BJ (cell line): ENCODE data around the gene MAPK1. TPM values are rescaled to one million over a fixed set of nuclear protein-coding genes. Genes with fewer than 3 reads are reported as not detected.
"Not testable (repeated sequence)": the region's sequence is repeated elsewhere in the genome, so short reads cannot be mapped to it uniquely, and the experiment has no call there.

Experiments used
- CTCF ChIA-PET: fragments of 350-600 bp; formaldehyde crosslinking; extraction: SDS; loops from one replicate; lab custom pipeline; 2021; ENCODE audit warnings: antibody characterized with exemption, inconsistent platforms; lab: Yijun Ruan, JAX
- POLR2A ChIA-PET: fragments of 300-600 bp; sonication (Branson Sonifier 250); formaldehyde crosslinking; extraction: SDS; loops from one replicate; lab custom pipeline; 2021; ENCODE audit warnings: antibody characterized with exemption; lab: Charles Lee
- DNase-seq: peaks from one replicate; pipeline ENCODE4 v3.0.0-alpha.2; 2011; ENCODE audit warnings: low read depth
- H3K27me3 ChIP-seq: 2 replicates; pipeline ENCODE4 v1.6.0; 2011; ENCODE audit warnings: low read length; ENCODE audit not compliant: control insufficient read depth, insufficient read depth
- H3K36me3 ChIP-seq: 2 replicates; pipeline ENCODE4 v1.5.1; 2011; ENCODE audit warnings: low read length; ENCODE audit not compliant: control insufficient read depth, insufficient read depth
- H3K4me3 ChIP-seq: 2 replicates; pipeline ENCODE4 v1.5.1; 2011; ENCODE audit warnings: low read depth, mild to moderate bottlenecking, control low read depth, low read length
- CTCF ChIP-seq: IDR thresholded peaks from 2 replicates; pipeline ENCODE4 v1.5.1; 2011; ENCODE audit warnings: low read depth, mild to moderate bottlenecking, control low read depth, inconsistent platforms, low read length, moderate library complexity; ENCODE audit not compliant: insufficient read depth
- polyA plus RNA-seq: library from polyadenylated mRNA; depleted of rRNA; stranded (reverse); fragments of >200 nt; gene quantifications from 2 replicates; pipeline ENCODE4 v1.2.3, GENCODE V29; 2011

MAPK1 gene
- polyA plus RNA-seq, 1 experiment: 119 TPM

- ChIA-PET POLR2A (no interaction called here), CTCF (interaction anchor here (0.9 kb wide), 1 partner anchor 20 kb away, joined by 3 read pairs; no protein-coding TSS in a partner anchor)
- no peak for DNase-seq
- no peak for TF ChIP-seq CTCF
- no peaks in the 10 kb centered on the region for H3K27me3 ChIP-seq
- no peak overlapping the region for H3K4me3 ChIP-seq
- H3K36me3 ChIP-seq: no peaks in the 10 kb centered on the region
Measured at GRCh38 chr22:21909871-21910270, 42.4 kb upstream of the MAPK1 start.

GRCh38 chr22:21907638-21908522 is 40.4 kb upstream of the MAPK1 start:
- CTCF ChIA-PET: interaction anchor here (0.8 to 1.9 kb wide), 3 partner anchors 13 to 195 kb away, joined by 3 to 4 read pairs (median 4); partner anchors contain the start of gene PPM1F

GRCh38 chr22:21905234-21905633 is 37.8 kb upstream of the MAPK1 start:
- CTCF ChIA-PET, H3K27me3 ChIP-seq, H3K4me3 ChIP-seq: not testable (repeated sequence)

More at GRCh38 chr22:21907638-21908522, 40.4 kb upstream of the MAPK1 start:
- POLR2A ChIA-PET: no interaction called here
- DNase-seq: no peak
- H3K36me3 ChIP-seq: no peaks in the 10 kb centered on the region
- no peak for TF ChIP-seq CTCF
- H3K4me3 ChIP-seq: no peak overlapping the region
- H3K27me3 ChIP-seq: no peaks in the 10 kb centered on the region

GRCh38 chr22:21904250-21904789 is 36.9 kb upstream of the MAPK1 start:
- no peak for TF ChIP-seq CTCF
- POLR2A ChIA-PET: no interaction called here
- no peak overlapping the region for H3K4me3 ChIP-seq
- DNase-seq: no peak
- no peaks in the 10 kb centered on the region for H3K36me3 ChIP-seq
- no peaks in the 10 kb centered on the region for H3K27me3 ChIP-seq
- CTCF ChIA-PET: interaction anchor here (1.3 kb wide), 1 partner anchor 34 kb away, joined by 3 read pairs; no protein-coding TSS in a partner anchor

More at GRCh38 chr22:21905234-21905633, 37.8 kb upstream of the MAPK1 start:
- not testable (repeated sequence) for DNase-seq, H3K36me3 ChIP-seq
- POLR2A ChIA-PET: interaction anchor here (0.7 kb wide), 1 partner anchor 126 kb away, joined by 8 read pairs; no protein-coding TSS in a partner anchor

- CTCF ChIA-PET: no interaction called here
- Histone ChIP-seq H3K36me3 (no peaks in the 10 kb centered on the region), H3K4me3 (no peak overlapping the region), H3K27me3 (no peaks in the 10 kb centered on the region)
- TF ChIP-seq CTCF: no peak
- no peak for DNase-seq
- POLR2A ChIA-PET: no interaction called here
Measured at GRCh38 chr22:21903283-21903682, 35.8 kb upstream of the MAPK1 start.
